PFSK-1 (cell line): Measurements from ENCODE around the gene RGS10. TPM values are rescaled to one million over a fixed set of nuclear protein-coding genes. Genes with fewer than 3 reads are reported as not detected.
A peak's percentile ranks its signal among the peaks of the same experiment; 100 is the strongest.

Experiments used
- FOXP2 ChIP-seq: optimal IDR thresholded peaks from 2 replicates; pipeline ENCODE3; 2011; ENCODE audit warnings: borderline replicate concordance, control low read depth, inconsistent platforms; ENCODE audit not compliant: insufficient read depth; ENCODE audit errors: extremely low read length, extremely low read depth
- POLR2AphosphoS5 ChIP-seq: IDR thresholded peaks from 2 replicates; pipeline ENCODE4 v1.6.1; 2012; ENCODE audit warnings: low read depth, mild to moderate bottlenecking, control low read depth, low read length, moderate library complexity
- REST ChIP-seq, 2 experiments: IDR thresholded peaks; 2 replicates each; pipeline versions ENCODE4 v1.6.1 to v1.8.0; 2011 to 2012; ENCODE audit warnings: low read depth in 2 of 2, low read length in 2 of 2, control low read depth in 1 of 2, inconsistent platforms in 1 of 2, mild to moderate bottlenecking in 1 of 2, moderate library complexity in 1 of 2; ENCODE audit not compliant: insufficient read depth in 1 of 2
- SIN3A ChIP-seq: IDR thresholded peaks from 2 replicates; pipeline ENCODE4 v1.6.1; 2012; ENCODE audit warnings: mild to moderate bottlenecking, low read length, moderate library complexity, borderline replicate concordance; ENCODE audit not compliant: insufficient read depth
- TAF1 ChIP-seq: IDR thresholded peaks from 2 replicates; pipeline ENCODE4 v1.6.1; 2012; ENCODE audit warnings: low read length, control low read depth, borderline replicate concordance; ENCODE audit not compliant: insufficient read depth
- polyA plus RNA-seq: library from polyadenylated mRNA; unstranded; fragments of >200 nt; gene quantifications from one replicate; pipeline ENCODE4 v1.2.1, GENCODE V29; 2012; ENCODE audit warnings: low read depth, missing spikeins; ENCODE audit not compliant: insufficient read length

Gene RGS10
- polyA plus RNA-seq = 24.5 TPM

GRCh38 chr10:119542357-119542987 is at the start of gene RGS10:
RGS10 (minus strand) TSS chr10:119542719; CDS start chr10:119542638, 81 bp downstream.
- peak; percentile 57 for TF ChIP-seq FOXP2
- no peak for TF ChIP-seq SIN3A
- no peak for TF ChIP-seq REST (IDR thresholded peaks at IDR 0.05; ENCODE audit: insufficient read depth in 1 of 2, low read depth in 2 of 2, low read length in 2 of 2)
- peak; percentile 75 for TF ChIP-seq POLR2AphosphoS5
- peak; percentile 49; the same call in 1 of the 2 replicates for TF ChIP-seq TAF1

GRCh38 chr10:119588071-119588470 is 45.6 kb upstream of the RGS10 start:
- TF ChIP-seq TAF1 (no peak), SIN3A (no peak), POLR2AphosphoS5 (no peak), FOXP2 (no peak), REST (IDR thresholded peaks at IDR 0.05; ENCODE audit: insufficient read depth in 1 of 2, low read depth in 2 of 2, low read length in 2 of 2) (no peak)

- no peak for TF ChIP-seq SIN3A
- TF ChIP-seq POLR2AphosphoS5 = no peak
- TF ChIP-seq FOXP2 = no peak
- no peak for TF ChIP-seq REST (IDR thresholded peaks at IDR 0.05; ENCODE audit: insufficient read depth in 1 of 2, low read depth in 2 of 2, low read length in 2 of 2)
- no peak for TF ChIP-seq TAF1
Observed at GRCh38 chr10:119578355-119578754, 35.8 kb upstream of the RGS10 start.

GRCh38 chr10:119575991-119576390 is 33.5 kb upstream of the RGS10 start:
- no peak for TF ChIP-seq TAF1
- no peak for TF ChIP-seq POLR2AphosphoS5
- TF ChIP-seq SIN3A = no peak
- TF ChIP-seq REST (IDR thresholded peaks at IDR 0.05; ENCODE audit: insufficient read depth in 1 of 2, low read depth in 2 of 2, low read length in 2 of 2) = no peak
- no peak for TF ChIP-seq FOXP2

GRCh38 chr10:119575506-119575905 is 33.0 kb upstream of the RGS10 start:
- no peak for TF ChIP-seq POLR2AphosphoS5
- no peak for TF ChIP-seq REST (IDR thresholded peaks at IDR 0.05; ENCODE audit: insufficient read depth in 1 of 2, low read depth in 2 of 2, low read length in 2 of 2)
- TF ChIP-seq TAF1 = no peak
